HG02571 (cell line): ENCODE results near the gene IRF9.

Source experiments
- ATAC-seq: cut with Tn5 transposase; IDR thresholded peaks from one replicate; pipeline ENCODE4 v1.9.1; 2021; ENCODE audit warnings: mild to moderate bottlenecking, moderate library complexity; ENCODE audit not compliant: unreplicated experiment

The IRF9 gene

DNA sequence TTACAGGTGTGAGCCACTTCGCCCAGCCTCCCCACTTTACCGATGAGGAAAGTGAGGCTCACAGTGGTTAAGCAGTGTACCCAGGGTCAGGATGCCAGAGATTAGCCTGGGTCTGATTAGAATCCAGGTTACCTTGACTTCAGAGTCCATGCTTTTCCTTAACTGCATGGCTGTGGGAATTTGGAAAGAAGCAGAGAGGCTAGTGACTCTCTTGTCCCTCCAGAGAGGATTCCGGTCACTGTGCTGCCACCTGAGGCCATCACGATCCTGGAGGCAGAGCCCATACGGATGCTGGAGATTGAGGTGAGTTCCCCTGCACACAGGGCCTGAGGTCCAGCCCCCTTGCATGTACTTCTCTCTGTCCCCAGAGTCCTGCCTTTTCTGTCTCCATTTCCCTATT lies 15.5 kb downstream of the IRF9 start:
- no peak for ATAC-seq

DNA sequence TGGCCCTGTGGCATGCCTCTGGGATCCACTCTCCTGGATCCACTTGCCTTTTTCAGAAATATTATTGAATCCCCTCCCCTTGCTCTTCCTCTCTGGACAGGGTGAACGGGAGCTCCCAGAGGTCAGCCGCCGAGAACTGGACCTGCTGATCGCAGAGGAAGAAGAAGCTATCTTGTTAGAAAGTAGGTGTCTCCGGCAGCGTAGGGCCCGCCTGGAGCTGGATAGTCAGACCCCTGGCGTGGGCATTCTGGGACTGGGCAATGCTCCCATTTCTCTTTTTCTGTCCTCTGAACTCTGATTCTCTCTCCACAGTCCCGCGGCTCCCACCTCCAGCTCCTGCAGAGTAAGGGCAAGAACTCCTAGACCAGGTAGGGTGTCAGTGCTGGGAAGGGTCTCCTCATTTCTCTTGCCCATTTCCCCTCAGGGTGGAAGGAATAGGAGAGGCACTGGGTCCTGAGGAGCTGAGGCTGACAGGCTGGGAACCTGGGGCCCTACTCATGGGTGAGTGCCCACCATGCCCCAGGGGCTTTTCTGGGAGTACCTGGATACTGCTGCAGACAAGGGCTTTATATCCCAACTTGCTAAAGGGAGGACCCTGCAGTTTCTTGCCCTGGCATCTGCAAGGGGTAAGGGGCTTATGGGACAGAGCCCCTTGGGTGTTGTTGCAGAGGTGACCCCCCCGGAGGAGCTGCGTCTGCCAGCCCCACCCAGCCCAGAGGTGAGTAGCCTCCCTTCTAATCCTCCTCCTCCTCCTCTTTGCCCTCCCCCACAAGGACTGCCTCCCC lies 16.2 kb downstream of the IRF9 start:
- ATAC-seq = no peak

DNA sequence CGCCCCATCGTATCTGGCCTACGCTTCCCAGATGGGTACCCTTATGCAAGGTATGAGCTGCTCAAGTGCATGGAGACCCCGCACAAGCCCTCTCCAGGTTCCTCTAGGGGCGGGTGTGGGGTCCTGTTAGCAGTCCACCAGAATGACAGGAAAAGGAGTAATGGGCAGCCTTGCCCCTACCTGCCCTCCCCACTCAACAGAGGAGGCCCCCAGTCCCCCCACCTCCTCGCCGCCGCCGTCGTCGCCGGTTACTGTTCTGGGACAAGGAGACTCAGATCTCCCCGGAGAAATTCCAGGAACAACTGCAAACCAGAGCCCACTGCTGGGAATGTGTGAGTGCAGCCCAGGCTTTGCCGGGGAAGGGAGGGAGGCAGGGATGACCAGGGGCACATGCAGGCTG lies 16.8 kb downstream of the IRF9 start:
- no peak for ATAC-seq

DNA sequence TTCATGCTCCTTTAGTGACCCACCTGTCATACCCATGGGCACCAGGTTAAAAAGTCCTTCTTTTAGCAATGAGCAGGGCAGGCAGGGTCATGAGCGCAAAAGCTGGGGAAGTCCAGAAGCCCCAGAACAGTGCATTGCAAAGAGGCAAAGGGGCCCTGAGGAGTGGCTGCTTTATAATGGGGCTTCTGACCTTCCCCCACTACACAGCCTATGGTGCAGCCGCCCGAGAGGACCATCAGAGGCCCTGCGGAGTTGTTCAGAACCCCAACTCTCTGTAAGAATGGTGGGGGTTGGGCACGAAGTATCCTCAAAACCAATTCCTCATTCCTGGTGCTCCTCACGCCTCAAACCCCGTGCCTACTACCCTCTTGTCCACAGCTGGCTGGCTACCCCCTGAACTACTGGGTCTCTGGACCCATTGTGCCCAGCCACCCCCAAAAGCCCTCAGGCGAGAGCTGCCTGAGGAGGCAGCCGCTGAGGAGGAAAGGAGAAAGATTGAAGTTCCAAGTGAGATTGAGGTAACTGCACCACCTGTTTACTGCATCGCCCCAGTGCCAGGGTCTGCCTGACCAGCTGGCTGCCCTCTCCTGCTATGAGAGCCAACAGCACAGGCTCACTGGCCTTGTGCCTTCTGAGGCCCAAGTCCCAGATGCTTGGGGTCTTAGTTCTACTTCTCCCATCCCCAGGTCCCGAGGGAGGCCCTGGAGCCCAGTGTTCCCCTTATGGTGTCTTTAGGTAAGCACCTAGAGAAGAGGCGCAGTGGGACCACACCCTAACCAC lies 17.5 kb downstream of the IRF9 start:
- ATAC-seq = no peak

DNA sequence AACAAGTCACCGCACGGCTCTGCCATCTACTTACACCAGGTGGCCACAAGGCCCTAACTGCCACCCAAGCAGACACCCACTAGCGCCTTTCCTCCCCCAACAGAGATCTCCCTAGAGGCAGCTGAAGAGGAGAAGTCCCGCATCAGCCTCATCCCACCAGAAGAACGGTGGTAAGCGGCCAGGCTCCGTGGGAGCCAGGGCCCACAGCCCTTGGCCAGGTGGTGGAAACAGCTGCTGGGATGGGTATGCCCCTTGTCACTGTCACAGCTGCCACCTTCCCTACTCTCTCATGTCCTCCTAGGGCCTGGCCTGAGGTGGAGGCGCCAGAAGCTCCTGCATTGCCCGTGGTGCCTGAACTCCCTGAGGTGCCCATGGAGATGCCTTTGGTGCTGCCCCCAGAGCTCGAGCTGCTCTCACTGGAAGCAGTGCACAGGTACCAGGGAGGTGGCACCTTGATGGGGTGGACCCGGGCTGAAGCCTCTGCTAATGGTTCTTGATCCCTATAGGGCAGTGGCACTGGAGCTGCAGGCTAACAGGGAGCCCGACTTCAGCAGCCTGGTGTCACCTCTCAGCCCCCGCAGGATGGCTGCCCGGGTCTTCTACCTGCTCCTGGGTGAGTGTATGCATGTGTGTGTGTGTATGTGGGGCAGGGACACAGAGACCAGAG lies 18.4 kb downstream of the IRF9 start:
- no peak for ATAC-seq

DNA sequence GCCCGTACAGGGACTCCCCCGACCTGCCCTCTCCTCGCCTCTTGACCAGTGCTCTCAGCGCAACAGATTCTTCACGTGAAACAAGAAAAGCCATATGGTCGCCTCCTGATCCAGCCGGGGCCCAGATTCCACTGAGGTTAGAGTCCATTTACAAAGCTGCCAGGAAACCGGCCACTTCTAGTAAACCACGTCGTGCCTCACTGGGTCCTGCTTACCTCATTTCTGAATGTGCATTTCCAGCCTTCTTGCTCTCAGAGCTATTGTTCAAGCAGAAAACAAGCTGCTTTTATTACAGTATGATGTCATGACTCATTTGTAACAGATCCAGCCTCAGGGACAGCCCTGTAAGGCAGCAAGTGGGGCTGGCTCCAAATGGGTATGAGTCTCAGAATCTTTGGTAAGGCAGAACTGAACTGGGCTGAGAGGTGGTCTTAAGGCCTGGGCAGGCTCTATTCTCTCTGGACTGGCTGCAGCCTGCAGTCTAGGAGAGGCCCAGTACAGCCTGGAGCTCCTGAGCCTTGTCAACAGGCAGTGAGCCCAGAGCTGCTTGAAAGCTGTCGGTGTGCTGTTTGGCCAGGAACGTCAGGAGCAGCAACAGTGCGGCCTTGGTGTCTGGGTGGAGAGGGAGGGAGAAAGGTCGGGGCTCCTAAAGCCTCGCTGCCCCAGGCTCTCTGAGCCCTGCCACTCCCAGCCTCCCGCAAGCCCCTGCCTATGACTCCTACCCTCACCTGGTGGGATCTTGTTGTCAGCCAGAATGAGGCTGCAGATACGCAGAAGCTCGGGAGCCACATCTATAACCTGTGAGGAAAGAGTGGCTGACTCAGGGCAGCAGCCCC lies 19.1 kb downstream of the IRF9 start:
- no peak for ATAC-seq

DNA sequence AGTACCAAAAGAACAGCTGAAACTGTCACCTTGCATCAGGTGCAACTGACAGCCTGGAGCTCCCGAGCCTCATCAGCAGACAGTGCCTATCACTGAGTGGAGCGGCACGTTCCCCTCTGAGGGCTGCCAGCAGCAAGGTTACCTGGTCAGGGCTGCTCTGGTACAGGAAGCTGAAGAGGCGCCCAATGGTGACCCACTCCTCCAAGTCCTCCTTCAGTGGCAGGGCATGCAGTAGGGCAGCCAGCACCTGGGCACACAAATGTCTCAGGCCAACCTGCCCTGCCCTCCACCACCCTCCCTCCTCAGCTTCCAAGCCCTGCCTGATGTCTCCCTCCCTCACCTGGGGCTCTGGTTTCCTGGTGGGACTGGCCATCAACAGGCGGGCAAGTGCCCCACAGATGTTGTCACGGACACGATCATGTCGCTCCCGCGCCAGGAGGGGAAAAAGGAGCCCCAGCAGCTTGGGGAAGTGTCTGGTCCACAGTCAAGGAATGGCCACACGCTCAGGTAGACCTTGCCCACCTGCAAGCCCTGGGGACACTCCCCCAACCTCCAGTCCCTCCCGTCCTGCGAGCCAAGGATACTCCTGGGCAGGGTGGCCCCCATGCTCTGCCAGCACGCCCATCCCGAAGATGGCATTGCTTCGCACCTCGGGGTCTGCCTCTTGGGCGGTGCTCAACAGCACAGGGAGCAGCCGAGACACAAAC lies 20.5 kb downstream of the IRF9 start:
- no peak for ATAC-seq

DNA sequence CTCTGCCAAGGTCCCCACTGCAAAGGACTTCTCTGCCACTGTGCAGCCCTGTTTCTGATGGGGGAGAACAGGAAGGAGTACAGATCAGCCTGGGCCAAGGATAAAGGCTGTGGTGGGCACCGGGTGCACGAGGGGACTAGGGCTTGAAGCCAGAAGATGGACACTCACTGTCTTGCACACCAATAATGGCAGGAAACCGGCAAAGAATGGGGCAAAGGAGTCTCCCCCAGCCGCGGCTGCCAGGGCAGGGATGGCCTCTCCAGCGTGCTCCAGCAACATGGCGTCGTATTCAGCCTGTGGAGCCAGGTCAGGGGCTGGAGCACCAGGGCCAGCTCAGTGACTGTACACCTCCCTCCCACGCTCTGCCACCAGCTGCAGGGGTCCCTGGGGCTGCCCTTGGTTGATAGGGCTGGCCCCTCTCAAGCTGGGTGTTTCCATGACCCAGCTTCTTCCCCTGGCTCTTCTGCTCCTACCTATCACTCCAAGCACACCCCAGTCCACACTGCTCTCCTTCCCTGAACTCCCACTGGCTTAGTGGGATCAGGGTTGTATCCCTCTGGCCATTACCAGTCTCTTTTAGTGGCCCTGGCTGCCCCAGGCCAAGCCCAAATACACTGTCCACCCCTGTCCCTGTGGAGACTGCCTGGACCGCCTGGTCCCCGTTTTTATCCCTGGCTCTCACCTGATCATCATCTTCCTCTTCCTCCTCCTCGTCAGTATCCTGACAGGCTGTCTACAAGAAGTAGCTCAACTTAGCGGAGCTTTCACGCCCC lies 21.2 kb downstream of the IRF9 start:
- no peak for ATAC-seq

DNA sequence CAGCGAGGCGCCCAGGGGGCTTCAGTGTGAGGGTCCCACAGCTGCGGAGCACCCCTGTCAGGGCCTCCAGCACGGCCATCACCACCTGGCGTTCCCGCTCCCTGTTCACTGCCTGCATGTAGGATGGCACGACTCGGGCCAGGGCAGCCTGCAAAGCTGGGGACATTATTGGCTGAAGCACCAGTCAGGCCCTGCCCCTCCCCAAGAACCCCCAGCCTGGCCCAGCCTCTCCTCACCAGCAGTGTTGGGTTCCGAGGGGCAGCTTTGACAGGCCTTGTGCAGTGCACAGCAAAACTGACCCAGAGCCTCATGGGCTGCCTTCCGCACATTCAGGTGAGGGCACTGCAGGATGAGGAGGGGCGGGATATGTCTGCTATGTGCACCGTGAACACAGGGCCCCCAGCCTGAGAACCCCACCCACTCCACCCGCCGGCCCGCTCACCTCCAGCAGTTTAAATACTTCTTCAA lies 22.0 kb downstream of the IRF9 start:
- no peak for ATAC-seq

DNA sequence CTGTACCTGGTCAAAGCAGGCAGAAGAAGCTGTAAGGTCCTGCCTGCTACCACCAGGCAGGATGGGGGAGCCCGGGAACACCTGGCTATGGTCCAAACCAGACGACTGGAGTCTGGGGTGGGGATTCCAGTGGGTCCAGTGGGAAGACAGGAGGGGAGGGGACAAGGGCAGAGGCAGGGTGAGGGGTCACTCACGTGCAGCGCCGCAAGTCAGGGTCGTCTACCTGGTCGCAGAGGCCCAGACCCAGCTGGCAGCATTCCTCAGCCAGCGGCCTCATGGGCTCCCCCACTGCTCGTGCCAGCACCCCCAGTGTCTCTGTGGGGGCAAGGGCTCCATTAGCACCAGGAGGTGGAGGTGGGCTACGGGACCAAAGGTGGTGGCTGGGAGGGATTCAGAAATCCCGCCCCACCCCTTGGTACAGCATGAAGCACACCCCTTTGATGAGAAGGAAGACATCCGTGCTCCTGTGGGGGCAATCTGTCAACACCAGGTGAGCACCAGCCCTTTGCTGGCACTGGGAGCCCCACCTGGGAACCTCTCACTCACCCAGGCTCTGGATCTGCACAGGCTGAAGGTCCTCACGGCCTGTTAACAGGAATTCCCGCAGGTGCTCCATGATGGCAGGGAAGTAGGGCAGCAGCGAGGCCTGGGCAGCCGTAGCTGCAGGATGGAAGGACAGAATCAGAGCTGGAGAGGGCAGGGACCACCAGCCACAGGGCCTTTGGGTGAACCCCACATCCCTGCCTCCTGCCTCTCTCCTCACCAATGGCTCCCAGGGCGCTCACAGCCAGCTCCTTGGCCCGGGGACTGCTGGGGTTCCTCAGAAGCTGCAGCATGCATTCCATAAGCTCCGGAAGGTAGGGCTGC lies 23.3 kb downstream of the IRF9 start:
- no peak for ATAC-seq

DNA sequence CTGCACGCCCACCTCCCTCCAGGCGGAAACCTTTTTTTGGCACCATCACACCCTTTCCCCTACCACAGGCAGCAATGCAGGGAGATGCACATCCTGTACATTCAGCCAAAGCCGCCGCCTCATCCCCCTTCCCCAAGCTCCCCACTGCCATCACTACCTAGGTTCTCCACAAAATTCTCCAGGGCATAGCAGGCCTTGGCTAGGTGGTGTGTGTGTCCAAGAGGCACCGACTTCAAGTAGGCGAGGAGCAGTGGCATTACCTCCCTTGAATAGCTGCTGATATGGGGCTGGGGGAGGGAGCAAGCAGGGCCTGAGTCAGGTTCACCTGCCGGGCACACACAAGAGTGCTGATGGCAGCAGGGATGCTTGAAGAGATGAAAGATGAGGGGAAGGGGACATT lies 24.0 kb downstream of the IRF9 start:
- ATAC-seq = no peak

DNA sequence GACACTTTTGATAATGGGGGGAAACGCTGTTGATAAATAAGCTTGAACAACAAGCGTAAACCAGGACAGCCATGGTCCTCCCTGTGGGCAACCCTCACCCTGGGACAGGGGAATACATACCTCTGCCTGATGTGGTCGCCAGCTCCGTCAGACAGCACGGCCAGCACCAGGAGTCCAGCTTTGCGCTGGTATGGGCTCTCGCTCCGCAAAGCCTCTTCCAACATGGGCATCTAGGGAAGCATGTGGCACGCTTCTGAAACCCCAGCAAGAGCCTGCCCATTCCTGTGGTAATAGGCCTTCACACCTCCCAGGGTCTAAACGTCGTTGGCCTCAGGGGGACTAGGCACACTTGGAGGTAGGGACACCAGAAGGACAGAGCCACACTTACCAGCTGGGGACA lies 24.7 kb downstream of the IRF9 start:
- ATAC-seq = no peak

DNA sequence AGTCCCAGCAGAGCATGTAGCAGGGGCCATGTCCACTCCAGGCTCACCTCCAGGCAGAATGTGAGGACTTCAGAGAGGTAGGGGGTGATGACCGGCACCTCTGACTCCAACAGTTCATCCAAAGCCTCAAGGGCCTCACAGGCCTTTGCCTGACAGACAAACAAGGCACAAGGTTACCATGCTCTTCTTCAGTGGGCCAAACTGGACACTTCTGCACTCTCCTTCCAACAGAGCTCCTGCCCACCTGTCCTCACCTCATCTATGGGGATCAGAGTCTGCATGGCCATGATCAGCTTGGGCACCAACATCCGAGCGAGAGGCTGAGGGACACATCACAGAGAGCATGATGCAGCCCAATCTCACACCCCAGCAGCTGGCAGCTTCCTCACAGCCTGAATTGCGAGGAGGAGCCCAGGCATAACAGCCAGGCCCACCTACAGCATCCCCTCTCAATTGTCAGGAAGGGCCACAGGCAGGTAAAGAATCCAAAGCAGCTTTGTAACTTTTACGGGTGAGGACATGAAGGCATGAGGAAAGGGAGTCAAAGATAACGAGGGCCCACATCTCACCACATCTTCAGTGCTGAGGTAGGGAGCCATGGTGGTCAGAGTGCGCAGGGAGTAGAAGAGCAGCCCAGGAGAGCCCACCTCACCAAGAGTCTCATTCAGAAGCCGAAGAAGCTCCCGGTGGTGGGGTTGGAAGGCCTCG lies 25.9 kb downstream of the IRF9 start:
- no peak for ATAC-seq

DNA sequence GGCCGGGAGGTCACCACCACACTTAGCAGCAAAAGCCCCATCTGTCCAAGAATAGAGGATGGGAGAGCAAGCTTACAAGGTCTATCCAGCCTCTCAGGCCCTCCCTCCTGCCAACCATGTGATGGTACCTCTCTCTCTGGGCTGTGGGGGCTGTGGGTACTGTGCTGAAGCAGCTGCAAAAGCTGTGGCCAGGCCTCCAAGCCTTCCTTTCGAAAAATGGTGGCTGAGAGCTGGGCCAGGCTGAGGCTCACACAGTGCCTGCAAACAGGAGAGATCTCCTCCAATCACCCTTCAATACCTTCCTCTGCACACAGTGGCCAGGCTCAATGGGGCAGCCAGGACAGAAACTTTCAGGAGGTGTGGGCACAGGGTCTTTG lies 26.5 kb downstream of the IRF9 start:
- ATAC-seq = no peak

DNA sequence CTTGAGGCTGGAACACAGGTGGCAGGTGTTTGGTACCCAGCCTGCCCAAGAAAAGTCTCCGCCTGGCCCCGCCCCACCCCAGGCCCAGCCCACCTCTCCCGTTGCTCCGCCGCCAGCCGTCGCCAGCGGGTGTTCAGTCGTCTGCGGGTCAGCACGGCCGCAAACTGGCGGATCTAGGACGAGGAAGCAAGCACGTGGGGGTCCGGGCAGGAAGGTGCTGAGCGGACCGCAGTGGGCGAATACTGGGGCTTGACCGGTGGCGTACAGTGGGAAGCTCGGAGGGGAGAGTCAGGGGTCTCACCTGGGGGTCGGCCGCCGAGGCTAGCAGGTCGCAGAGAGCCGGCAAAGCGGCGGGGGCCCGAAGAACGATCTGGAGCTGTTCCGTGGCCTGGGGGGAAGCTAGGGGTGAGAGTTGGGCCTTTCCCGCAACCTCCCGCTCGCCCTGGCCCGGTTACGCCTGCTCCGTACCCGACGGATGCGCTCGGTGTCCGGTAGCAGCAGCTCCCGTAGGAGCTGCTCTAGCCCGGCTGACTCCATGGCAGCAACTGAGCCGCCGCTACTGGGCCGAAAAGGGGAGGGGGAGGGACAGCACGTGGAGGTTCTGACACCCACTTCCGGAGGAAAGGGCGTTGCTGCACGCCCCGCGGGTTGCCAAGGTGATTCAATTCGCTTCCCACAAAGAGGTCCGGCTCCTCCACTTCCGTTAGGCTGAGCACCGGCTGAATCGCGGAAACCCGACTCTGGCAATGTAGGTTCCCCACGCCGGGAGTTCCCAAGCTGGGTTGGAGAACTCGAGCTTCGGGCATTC lies 27.4 kb downstream of the IRF9 start, which contains the start of gene IPO4:
IPO4 (minus strand) TSS at position 566 of the 808 bp plus-strand sequence; CDS start at position 537, 29 bp downstream.
- ATAC-seq = peak; percentile 86

DNA sequence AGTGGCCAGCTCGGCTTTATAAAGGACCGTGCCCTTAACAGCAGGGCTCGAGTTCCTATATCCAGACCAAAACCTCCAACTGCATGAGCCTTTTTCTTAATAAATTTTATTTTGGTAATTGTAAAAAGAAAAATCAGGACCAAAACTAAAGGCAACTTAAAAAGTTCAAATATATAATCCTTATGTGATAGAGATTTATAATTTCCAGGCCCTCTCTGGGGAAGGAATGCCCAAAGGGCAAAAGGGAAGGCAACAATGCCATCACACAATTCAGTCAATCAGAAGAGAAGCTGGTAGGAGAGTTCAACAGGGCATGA lies 28.0 kb downstream of the IRF9 start:
- ATAC-seq = no peak

DNA sequence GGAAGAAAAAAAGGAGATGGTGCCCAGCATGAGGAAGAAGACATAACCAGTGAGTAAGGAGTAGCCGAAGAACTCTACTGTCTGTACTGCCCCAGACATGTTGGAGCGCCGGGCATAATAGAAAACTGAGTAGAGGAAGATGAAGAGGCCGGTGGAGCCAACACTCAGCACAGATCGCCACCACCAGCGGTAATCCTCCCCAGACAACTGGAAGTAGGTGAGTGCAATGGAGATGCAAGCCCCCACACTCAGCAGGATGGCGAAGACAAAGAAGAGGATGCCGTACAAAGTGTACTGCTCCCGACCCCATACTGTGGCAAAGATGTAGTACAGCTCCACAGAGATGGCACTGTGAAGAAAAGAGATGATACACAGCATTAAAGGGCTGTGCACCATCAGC lies 28.4 kb downstream of the IRF9 start:
- no peak for ATAC-seq
